BE2C (cell line): ENCODE results near the gene HMSD.

Experiments used
- DNase-seq: peaks from one replicate; pipeline ENCODE4 v3.0.0-alpha.2; 2020
- H3K27me3 ChIP-seq: fragments of 250-450 bp; sonication (Bioruptor Pico); 2 replicates; pipeline ENCODE4 v1.5.1; 2020; ENCODE audit warnings: mild to moderate bottlenecking
- H3K36me3 ChIP-seq: fragments of 250-450 bp; sonication (Bioruptor Pico); 2 replicates; pipeline ENCODE4 v1.5.1; 2020; ENCODE audit warnings: mild to moderate bottlenecking
- H3K4me1 ChIP-seq: fragments of 250-450 bp; sonication (Bioruptor Pico); 2 replicates; pipeline ENCODE4 v1.5.1; 2020
- H3K4me3 ChIP-seq: 2 replicates; pipeline ENCODE4 v1.5.1; 2011; ENCODE audit warnings: low read depth, low read length
- H3K9me3 ChIP-seq: fragments of 250-450 bp; sonication (Bioruptor Pico); 2 replicates; pipeline ENCODE4 v1.5.1; 2020
- TF ChIP-seq, protein P1 (sequence below): IDR thresholded peaks from 2 replicates; pipeline ENCODE4 v1.5.1; 2012; ENCODE audit warnings: mild to moderate bottlenecking, low read depth, low read length

The HMSD gene

DNA sequence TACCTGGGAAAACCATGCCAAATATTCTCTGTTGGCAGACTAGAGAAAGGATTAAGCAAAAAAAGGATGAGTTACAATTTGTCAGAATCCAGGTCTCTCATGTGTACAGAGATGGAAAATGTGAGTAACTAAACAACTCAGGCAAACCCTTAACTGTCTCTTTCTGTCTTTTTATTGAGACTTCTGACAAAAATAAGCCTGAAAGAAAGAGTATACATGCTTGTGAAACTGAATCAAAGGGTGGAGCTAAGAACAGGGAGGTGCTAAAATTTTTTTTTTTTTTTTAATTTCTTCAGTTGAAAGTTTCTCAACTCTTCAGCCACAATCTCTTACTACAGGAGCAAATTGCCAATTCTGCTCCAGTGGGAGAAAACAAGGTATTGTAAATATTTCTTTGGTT is 41.4 kb upstream of the HMSD start, which contains the start of gene SERPINB10:
Gene SERPINB10 (plus strand): TSS at position 295 of the 400 bp plus-strand sequence. CDS start 7,553 bp downstream, outside the sequence.
- Histone ChIP-seq H3K9me3 (no peaks in the 10 kb centered on the region), H3K4me1 (no peaks in the 10 kb centered on the region), H3K36me3 (no peaks in the 10 kb centered on the region), H3K4me3 (no peak within 1 kb of the TSS), H3K27me3 (no peaks in the 10 kb centered on the region)
- TF ChIP-seq, protein P1, sequence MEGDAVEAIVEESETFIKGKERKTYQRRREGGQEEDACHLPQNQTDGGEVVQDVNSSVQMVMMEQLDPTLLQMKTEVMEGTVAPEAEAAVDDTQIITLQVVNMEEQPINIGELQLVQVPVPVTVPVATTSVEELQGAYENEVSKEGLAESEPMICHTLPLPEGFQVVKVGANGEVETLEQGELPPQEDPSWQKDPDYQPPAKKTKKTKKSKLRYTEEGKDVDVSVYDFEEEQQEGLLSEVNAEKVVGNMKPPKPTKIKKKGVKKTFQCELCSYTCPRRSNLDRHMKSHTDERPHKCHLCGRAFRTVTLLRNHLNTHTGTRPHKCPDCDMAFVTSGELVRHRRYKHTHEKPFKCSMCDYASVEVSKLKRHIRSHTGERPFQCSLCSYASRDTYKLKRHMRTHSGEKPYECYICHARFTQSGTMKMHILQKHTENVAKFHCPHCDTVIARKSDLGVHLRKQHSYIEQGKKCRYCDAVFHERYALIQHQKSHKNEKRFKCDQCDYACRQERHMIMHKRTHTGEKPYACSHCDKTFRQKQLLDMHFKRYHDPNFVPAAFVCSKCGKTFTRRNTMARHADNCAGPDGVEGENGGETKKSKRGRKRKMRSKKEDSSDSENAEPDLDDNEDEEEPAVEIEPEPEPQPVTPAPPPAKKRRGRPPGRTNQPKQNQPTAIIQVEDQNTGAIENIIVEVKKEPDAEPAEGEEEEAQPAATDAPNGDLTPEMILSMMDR: no peak
- no peak for DNase-seq

DNA sequence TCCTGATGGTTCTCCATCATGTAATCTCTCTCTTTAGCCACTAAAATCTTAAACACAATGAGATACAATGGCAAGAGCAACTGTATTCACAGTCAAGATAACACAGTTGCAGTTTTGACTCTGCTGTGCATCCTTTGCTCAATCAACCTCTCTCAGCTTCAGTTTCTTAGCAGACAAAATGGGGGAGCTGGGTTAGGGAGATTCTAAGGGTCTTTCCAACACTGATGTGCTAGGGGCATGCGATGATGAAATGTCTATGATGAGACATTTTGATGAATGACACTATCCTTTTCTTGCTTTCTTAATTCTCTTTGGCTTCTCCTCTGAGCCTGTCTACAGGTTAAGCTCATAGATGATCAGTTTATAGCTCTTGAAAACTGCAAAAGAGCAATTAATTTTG is 40.2 kb upstream of the HMSD start:
- Histone ChIP-seq H3K27me3 (no peaks in the 10 kb centered on the region), H3K36me3 (no peaks in the 10 kb centered on the region), H3K4me1 (no peaks in the 10 kb centered on the region), H3K9me3 (no peaks in the 10 kb centered on the region), H3K4me3 (no peak overlapping the region)
- no peak for DNase-seq
- TF ChIP-seq, protein P1: no peak

DNA sequence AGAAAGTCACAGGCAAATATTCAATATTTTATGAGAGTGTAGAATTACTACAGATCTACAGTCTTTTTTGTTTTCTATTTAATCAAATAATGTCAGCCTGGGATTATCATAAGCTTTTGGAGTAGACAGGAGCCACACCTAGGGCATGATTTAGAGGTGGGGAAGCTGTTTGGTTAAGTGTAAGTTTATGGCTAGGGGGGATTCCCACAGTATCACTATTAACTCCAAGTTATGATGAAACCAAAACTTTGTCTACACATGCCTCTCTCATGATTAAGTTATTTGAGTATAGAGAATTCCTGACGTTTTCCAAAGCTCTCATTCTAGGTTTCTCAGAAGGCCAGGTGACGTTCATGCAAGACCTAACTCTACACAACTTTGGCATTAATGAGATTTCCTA is 39.2 kb upstream of the HMSD start:
- Histone ChIP-seq H3K4me1 (no peaks in the 10 kb centered on the region), H3K36me3 (no peaks in the 10 kb centered on the region), H3K9me3 (no peaks in the 10 kb centered on the region), H3K27me3 (no peaks in the 10 kb centered on the region), H3K4me3 (no peak overlapping the region)
- DNase-seq: no peak
- TF ChIP-seq, protein P1: no peak

DNA sequence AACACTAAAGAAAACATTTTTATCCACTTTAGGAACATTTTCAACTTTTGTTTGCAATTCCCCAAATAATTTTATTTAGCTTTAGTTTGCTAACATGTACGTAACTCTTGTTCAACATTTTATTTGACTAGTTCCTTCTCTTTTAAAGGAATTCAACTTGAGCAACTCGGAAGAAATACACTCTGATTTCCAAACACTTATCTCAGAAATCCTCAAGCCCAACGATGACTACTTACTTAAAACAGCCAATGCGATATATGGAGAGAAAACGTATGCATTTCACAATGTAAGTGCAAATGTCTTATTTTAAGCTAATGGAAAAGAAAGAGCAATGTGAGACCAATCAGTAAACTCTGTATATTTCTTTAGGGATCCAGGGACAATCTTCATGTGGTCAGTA is 31.3 kb upstream of the HMSD start:
- H3K4me1 ChIP-seq: no peaks in the 10 kb centered on the region
- H3K27me3 ChIP-seq: no peaks in the 10 kb centered on the region
- H3K36me3 ChIP-seq: no peaks in the 10 kb centered on the region
- H3K9me3 ChIP-seq: no peaks in the 10 kb centered on the region
- no peak overlapping the region for H3K4me3 ChIP-seq
- TF ChIP-seq, protein P1: no peak
- DNase-seq: no peak

DNA sequence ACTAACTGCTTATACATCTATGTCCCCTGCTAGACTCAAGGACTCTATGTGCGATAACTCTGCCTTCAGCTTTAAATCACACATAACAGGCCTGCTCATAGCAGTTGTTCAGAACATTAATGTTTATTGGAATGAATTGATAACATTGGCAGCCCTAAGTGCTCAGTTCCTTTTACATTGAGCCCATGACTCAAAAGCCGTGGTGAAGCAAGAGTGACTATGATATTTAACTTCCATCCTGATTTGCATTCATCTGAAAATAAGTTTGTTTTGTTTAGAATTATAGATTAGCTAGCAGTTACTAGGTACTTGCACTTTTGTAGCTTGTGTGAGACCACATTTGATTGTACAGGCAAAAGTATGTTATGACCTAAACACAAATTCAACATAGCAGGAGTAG is 27.1 kb upstream of the HMSD start:
- TF ChIP-seq, protein P1: no peak
- no peaks in the 10 kb centered on the region for H3K27me3 ChIP-seq
- no peak for DNase-seq
- no peak overlapping the region for H3K4me3 ChIP-seq
- H3K4me1 ChIP-seq: no peaks in the 10 kb centered on the region
- H3K9me3 ChIP-seq: no peaks in the 10 kb centered on the region
- H3K36me3 ChIP-seq: no peaks in the 10 kb centered on the region

DNA sequence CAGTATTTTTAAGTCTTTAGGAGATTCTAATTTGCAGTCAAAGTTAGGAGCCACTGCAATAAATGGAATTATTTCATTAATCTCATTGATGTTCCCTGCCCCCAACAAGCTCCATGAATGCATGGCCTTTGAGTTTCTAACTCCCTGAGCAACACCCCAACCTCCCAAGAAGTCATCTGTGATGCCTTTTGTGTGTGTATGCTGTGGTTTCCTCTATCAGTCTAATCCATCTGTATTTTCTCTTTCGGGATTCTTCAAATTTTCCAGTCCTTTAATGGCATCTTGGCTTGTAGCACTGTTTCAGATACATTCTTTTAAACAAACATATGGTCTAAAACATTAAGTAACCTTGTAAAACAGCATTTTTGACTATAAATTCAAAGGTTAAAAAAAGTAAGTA is 24.6 kb upstream of the HMSD start:
- Histone ChIP-seq H3K27me3 (no peaks in the 10 kb centered on the region), H3K4me1 (no peaks in the 10 kb centered on the region), H3K9me3 (no peaks in the 10 kb centered on the region), H3K4me3 (no peak overlapping the region), H3K36me3 (no peaks in the 10 kb centered on the region)
- TF ChIP-seq, protein P1: no peak
- DNase-seq: no peak
